A673 (cell line): Measurements from ENCODE around the gene MLF2.

Experiments
- EZH2 ChIP-seq: fragments of 200-600 bp; sonication (generic); IDR thresholded peaks from 2 replicates; pipeline ENCODE4 v1.6.1; 2017; ENCODE audit warnings: borderline replicate concordance, low read depth, mild to moderate bottlenecking, mixed read lengths, antibody characterized with exemption, low read length; ENCODE audit not compliant: poor library complexity, severe bottlenecking
- TF ChIP-seq, protein P1 (sequence below): fragments of 300-800, 200-600 bp; sonication (generic); conservative IDR thresholded peaks from 2 replicates; pipeline ENCODE4 v1.5.1; 2017; ENCODE audit warnings: low read depth, mild to moderate bottlenecking, antibody characterized with exemption, low read length, moderate library complexity, mixed read lengths

DNA sequence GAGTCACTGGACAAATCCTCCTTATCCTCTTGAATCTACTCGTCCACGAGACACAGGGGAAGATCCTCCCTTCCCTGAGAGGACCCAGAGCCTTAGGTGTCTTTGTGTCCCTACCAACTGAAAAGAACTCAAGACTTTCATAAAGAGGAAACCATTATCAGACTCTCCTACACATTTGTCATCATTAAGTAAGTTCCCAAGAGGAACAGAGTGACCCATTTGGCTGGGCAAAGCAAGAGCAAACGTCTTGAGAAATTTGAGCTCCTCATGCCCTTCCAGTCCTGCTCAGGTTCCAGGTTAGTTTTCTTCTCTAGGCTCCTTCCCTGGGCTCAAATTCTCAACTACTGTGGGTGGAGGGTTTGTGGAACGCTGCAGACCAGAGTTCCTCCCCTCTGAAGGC lies 5.7 kb downstream of the MLF2 start:
- TF ChIP-seq, protein P1, sequence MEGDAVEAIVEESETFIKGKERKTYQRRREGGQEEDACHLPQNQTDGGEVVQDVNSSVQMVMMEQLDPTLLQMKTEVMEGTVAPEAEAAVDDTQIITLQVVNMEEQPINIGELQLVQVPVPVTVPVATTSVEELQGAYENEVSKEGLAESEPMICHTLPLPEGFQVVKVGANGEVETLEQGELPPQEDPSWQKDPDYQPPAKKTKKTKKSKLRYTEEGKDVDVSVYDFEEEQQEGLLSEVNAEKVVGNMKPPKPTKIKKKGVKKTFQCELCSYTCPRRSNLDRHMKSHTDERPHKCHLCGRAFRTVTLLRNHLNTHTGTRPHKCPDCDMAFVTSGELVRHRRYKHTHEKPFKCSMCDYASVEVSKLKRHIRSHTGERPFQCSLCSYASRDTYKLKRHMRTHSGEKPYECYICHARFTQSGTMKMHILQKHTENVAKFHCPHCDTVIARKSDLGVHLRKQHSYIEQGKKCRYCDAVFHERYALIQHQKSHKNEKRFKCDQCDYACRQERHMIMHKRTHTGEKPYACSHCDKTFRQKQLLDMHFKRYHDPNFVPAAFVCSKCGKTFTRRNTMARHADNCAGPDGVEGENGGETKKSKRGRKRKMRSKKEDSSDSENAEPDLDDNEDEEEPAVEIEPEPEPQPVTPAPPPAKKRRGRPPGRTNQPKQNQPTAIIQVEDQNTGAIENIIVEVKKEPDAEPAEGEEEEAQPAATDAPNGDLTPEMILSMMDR, result no peak
- no peak for TF ChIP-seq EZH2
